NCI-H128 (cell line): ENCODE measurements around the gene C1QB.
"Not testable (repeated sequence)": the region's sequence is repeated elsewhere in the genome, so short reads cannot be mapped to it uniquely, and the experiment has no call there.

Experiments
- DNase-seq: peaks from one replicate; lab custom pipeline; 2025; ENCODE audit not compliant: unreplicated experiment; lab: John Stamatoyannopoulos, UW

Gene C1QB

DNA sequence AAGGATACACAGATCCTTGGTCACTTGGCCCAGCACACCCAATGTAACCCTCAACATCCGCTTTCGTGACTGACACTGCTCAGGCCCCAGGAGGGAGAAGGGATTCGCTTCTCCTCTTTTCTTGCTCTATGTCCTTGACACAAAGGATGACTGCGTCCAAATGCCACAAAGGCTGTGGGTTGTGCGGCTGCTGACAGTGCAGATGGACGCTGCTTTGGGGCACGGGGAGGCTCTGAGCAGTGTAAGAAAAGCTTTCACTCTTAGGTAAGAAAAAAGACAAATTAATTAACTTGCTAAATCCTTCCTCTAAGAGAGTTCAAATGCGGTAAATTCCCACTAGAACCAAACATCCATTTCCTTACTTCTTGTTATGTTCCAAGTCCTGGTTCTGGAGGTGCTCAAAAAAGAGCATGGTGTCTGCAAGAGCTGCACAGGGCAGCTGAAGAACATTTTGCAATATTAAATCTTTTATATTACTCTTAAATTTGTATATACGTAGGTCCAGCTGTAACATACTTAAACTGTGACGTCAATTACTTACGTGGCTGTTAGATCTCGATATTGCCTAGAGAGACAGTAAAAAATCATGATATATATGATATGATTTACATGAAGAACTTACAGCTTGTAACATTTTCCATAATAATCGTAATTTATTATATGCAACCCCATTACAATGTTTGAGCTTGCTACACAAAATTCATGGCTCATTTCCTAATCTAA lies 38.2 kb downstream of the C1QB start:
- no peak for DNase-seq

- no peak for DNase-seq
Measured at GRCh38 chr1:22694172-22694571, 41.1 kb downstream of the C1QB start.

DNA sequence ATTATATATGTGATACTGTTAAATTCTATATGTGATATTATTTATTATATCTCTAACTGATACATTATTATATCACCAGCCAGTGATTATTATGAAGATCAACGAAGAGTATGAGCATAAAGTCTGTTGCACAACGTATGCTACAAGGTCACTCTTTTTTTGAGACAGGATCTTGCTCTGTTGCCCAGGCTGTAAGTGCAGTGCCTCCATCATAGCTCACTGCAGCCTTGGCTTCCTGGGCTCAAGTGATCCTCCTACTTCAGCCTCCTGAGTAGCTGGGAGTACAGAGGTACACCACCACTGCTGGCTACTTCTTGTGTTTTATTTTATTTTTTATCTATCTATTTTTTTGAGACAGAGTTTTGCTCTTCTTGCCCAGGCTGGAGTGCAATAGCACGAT lies 43.6 kb downstream of the C1QB start:
- DNase-seq = no peak

DNA sequence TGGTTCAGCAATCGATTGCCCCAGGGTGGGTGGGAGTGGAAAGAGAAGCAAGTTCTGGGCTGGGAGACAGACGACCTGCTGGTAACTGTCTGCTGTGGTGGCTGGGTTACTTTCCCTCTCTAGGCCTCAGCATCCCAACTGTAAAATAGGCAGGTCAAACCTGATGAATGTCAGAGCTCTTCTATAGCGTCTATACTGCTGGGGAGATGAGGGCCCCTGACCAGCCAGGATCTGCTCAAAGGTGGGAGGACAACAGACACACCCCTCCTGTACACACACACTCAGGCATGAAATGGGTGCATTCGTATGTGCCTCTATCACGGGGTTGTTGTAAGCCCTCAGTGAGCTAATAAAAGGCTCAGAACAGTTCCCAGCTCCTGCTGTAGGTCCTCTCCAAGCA lies 44.9 kb downstream of the C1QB start:
- DNase-seq = no peak

DNA sequence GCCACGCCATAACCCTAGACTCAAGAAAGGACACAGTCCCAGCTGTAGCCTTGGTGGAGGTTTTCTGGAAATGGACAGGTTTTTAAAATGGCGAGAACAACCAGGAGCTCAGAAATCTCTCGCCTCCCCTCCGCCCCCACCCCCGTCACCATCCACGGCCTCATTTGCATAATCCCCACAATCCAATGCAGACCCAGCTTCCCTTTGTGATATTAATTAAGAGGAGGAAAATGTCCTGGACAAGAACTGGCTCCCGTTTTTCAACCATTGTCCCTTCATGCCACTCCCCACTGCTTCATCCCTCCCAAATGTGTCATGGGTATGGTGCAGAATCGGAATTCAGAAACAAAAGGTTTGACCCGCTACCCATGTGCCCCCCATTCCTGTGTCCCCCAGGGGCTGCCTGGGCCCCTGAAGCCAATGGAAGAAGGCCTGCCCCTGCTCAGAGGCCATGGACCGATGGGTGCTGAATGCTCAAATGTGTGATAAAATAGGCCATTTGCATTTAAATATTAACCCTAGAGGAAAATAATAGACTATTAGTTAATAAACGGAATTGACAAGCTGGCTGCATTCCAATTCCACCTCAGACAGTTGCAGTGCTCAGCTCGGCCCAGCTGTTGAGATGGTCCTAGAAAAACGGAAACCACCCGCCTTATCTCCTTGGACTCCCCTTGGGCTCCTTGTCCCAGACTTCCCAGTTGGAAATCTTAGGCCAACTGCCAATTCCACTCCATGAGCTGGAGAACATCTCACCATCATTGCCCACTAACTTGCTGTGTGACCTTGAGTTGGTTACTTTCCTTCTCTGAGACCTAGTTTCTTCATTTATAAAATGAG lies 46.9 kb downstream of the C1QB start:
- DNase-seq = no peak

DNA sequence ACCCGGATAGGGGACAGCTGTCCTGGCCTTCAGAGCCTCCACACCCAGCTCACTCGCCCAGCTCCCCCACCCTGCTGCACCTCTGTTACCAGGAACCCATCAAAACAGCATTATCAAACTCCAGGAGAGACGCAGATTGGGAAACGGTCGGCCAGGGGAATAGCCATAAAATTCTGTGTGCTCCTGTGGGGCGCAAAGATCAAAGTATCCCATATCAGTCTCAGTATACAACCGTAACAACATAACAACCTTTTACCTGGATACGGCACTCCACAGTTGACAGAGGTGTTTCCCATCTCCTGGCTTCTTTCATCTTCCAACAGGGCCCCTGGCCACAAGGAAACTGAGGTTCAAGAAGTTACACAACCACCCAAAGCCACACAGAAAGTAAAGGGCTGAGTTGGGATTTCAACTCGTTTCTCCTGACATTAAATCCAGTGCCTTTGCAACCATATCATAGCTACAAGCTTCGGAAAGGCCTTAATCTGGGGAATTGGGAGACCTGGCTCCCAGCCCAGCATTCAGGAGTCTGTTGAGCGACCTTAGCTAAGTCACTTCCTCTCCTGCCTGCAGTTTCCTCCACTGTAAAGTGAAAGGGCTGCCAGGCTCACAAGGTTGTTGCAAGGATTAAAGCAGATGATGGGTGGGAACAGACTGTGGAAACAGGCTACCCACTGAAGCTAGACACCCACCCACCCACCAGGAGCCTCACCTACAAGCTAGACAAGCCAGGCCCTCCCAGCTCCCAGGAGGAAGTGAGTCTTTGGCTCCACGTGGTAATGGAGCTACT lies 49.5 kb downstream of the C1QB start:
- no peak for DNase-seq

DNA sequence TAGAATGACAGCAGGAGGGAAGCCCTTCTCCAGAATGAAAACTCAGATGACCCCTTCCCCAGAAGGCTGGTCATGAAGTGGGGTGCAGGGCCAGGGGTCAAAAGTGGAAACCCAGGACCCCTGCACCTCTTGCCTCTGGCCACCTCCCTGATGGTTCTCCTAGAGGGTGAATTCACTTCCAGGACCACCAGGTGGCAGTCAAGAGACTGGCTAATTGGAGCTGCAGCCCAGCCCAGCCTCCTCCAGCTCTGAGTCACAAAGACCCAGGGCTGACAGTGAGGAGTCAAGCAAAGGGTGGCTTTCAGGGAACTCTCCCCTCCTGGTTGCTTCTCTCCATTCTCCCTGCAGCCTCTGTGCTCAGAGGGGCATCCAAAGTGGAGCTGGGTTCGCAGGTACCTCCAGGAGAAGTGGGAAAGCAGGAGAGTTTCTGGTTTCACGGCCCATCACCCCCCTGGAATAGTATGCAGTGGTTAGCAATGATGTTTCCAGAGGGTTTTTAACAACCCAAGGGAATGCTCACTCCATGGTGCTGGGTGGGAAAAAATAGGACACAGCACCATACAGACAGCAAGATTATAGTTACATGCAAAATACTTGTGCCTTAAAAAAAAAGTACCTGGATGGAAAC lies 51.5 kb downstream of the C1QB start:
- DNase-seq = peak; percentile 65

- no peak for DNase-seq
Measured at GRCh38 chr1:22705586-22705985, 52.5 kb downstream of the C1QB start.

GRCh38 chr1:22706100-22706499 lies 53.1 kb downstream of the C1QB start:
- DNase-seq = not testable (repeated sequence)

GRCh38 chr1:22708777-22709176 lies 55.7 kb downstream of the C1QB start:
- DNase-seq = no peak

- DNase-seq = no peak
Measured at GRCh38 chr1:22709227-22709626, 56.2 kb downstream of the C1QB start.

GRCh38 chr1:22709891-22710700 lies 57.1 kb downstream of the C1QB start:
- DNase-seq = peak; percentile 28

DNA sequence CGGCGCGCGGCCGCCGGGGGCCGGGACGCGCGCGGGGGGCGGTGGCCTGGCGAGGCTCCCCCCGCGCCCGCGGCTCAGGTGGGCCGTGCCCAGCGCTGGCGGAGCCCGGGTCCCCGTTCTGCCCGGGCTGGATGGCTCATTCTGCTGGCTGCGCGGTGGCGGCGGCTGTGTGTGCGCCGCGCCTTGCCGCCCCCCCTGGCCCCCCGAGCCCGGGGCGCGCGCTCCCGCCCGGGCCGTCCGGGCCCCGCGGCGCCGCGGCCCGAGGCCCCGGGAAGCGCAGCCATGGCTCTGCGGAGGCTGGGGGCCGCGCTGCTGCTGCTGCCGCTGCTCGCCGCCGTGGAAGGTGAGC lies 57.6 kb downstream of the C1QB start, which contains the start of gene EPHB2:
TSS of gene EPHB2 (plus strand) at position 139 of the 349 bp plus-strand sequence. CDS start at position 283, 144 bp downstream.
- DNase-seq = peak; percentile 28

- no peak for DNase-seq
Measured at GRCh38 chr1:22711071-22711470, 58.0 kb downstream of the C1QB start.
